ENCODE results near the gene RHEB.

GRCh38 chr7:151447312-151447711 lies 72.4 kb downstream of the RHEB start:
- no peak for TF ChIP-seq POLR2A (IDR thresholded peaks at IDR 0.05)
- TF ChIP-seq CTCF (IDR thresholded peaks at IDR 0.05), result no peak
- no peak for TF ChIP-seq POLR2AphosphoS5 (IDR thresholded peaks at IDR 0.05)
- TF ChIP-seq EP300 (IDR thresholded peaks at IDR 0.05), result no peak

Measured in gastroesophageal sphincter (tissue), 3 donors.